H1 (cell line): ENCODE data around the gene KLHL18. TPM values are rescaled to one million over a fixed set of nuclear protein-coding genes. Genes with fewer than 3 reads are reported as not detected.
A peak's percentile ranks its signal among the peaks of the same experiment; 100 is the strongest.

Source experiments
- BCL11A ChIP-seq, 2 experiments: IDR thresholded peaks; one replicate each; pipeline ENCODE4 v1.6.1; 2011; ENCODE audit warnings: low read depth in 2 of 2, low read length in 2 of 2, mild to moderate bottlenecking in 2 of 2
- CBX5 ChIP-seq: fragments of 300-800, 300-1000 bp; sonication (generic); IDR thresholded peaks from 2 replicates; pipeline ENCODE4 v1.7.1; 2016; ENCODE audit warnings: antibody characterized with exemption, low read length, low read depth
- CREB1 ChIP-seq: IDR thresholded peaks from 2 replicates; pipeline ENCODE4 v1.6.1; 2012; ENCODE audit warnings: inconsistent platforms
- EGR1 ChIP-seq: IDR thresholded peaks from 2 replicates; pipeline ENCODE4 v1.6.1; 2011; ENCODE audit warnings: low read depth, low read length, borderline replicate concordance
- FOSL1 ChIP-seq: IDR thresholded peaks from 2 replicates; pipeline ENCODE4 v1.6.1; 2011; ENCODE audit warnings: mild to moderate bottlenecking, low read depth, low read length, moderate library complexity; ENCODE audit not compliant: insufficient read depth
- GABPA ChIP-seq: IDR thresholded peaks from 2 replicates; pipeline ENCODE4 v1.6.1; 2011; ENCODE audit warnings: mild to moderate bottlenecking, low read length, moderate library complexity, borderline replicate concordance; ENCODE audit not compliant: insufficient read depth
- GTF2F1 ChIP-seq: IDR thresholded peaks from 2 replicates; pipeline ENCODE4 v1.6.1; 2012; ENCODE audit warnings: low read depth, low read length, improper control_type of control experiment, borderline replicate concordance
- KDM1A ChIP-seq: fragments of 200-600, 300-600 bp; sonication (generic); IDR thresholded peaks from 2 replicates; pipeline ENCODE4 v1.7.1; 2016; ENCODE audit warnings: mild to moderate bottlenecking, low read length, borderline replicate concordance
- KDM5A ChIP-seq: fragments of 200-600 bp; IDR thresholded peaks from 2 replicates; pipeline ENCODE4 v1.7.1; 2012; ENCODE audit warnings: mild to moderate bottlenecking, low read length, inconsistent platforms, mixed read lengths
- MAFK ChIP-seq: IDR thresholded peaks from 2 replicates; pipeline ENCODE4 v1.6.1; 2012; ENCODE audit warnings: low read depth, mild to moderate bottlenecking, improper control_type of control experiment, low read length
- NRF1 ChIP-seq: IDR thresholded peaks from 2 replicates; pipeline ENCODE4 v1.6.1; 2011; ENCODE audit warnings: mild to moderate bottlenecking, low read depth, low read length, improper control_type of control experiment
- RFX5 ChIP-seq: IDR thresholded peaks from 2 replicates; pipeline ENCODE4 v1.6.1; 2011; ENCODE audit warnings: low read depth, low read length, improper control_type of control experiment, borderline replicate concordance
- RNF2 ChIP-seq: fragments of 200-900, 300-1000 bp; sonication (generic); IDR thresholded peaks from 2 replicates; pipeline ENCODE4 v1.7.1; 2016; ENCODE audit warnings: borderline replicate concordance, low read depth, mild to moderate bottlenecking, antibody characterized with exemption, low read length; ENCODE audit not compliant: poor library complexity, severe bottlenecking; ENCODE audit errors: missing control alignments
- RXRA ChIP-seq: IDR thresholded peaks from 2 replicates; pipeline ENCODE4 v1.6.1; 2011; ENCODE audit warnings: low read depth, mild to moderate bottlenecking, low read length, moderate library complexity; ENCODE audit not compliant: insufficient read depth
- SIX5 ChIP-seq: IDR thresholded peaks from 2 replicates; pipeline ENCODE4 v1.6.1; 2011; ENCODE audit warnings: mild to moderate bottlenecking, low read depth, low read length
- SRF ChIP-seq: IDR thresholded peaks from 2 replicates; pipeline ENCODE4 v1.6.1; 2011; ENCODE audit warnings: mild to moderate bottlenecking, low read depth, low read length, moderate library complexity
- SUZ12 ChIP-seq: fragments of 200-600 bp; sonication (generic); IDR thresholded peaks from 2 replicates; pipeline ENCODE4 v1.6.1; 2012; ENCODE audit warnings: mild to moderate bottlenecking, inconsistent platforms, low read length, moderate library complexity, mixed read lengths
- TEAD4 ChIP-seq: IDR thresholded peaks from 2 replicates; pipeline ENCODE4 v1.6.1; 2012; ENCODE audit warnings: low read depth, low read length, inconsistent platforms, mixed read lengths
- USF2 ChIP-seq: IDR thresholded peaks from 2 replicates; pipeline ENCODE4 v1.6.1; 2011; ENCODE audit warnings: low read length, improper control_type of control experiment
- polyA plus RNA-seq, 7 experiments: library from polyadenylated mRNA; depleted of rRNA in 3 of 7; stranded (reverse) in 5 of 7; unstranded in 2 of 7; fragments of >200 nt in 5 of 7; fragments of 200-250 nt in 2 of 7; gene quantifications; 1 replicate in 5 of 7; 2 replicates in 1 of 7; 4 replicates in 1 of 7; pipeline versions ENCODE4 v1.2.1 to v1.2.3, GENCODE V29; 2011 to 2013; ENCODE audit warnings: missing spikeins in 2 of 7, mixed read lengths in 2 of 7
- total RNA-seq: library from RNA; stranded (reverse); fragmentation: NEBNext Ultra II Directional; extraction: Animal tissue kit (Norgen Biotek cat#: 25700); gene quantifications from 2 replicates; pipeline ENCODE4 v1.2.1, GENCODE V29; 2021

The KLHL18 gene
- total and polyA plus RNA-seq, 2 of the 8 experiments (the other 6 are each of a cell fraction or from before 2014, with no cell fraction given) = 19.9 to 31.7 TPM

GRCh38 chr3:47381317-47382157, 98.8 kb downstream of the KLHL18 start (continued):
- no peak for TF ChIP-seq SRF
- TF ChIP-seq CBX5 = no peak
- TF ChIP-seq GABPA = 0 out of 2 replicates have a peak, but pooled peaks have one; percentile 53
- TF ChIP-seq FOSL1 = no peak
- TF ChIP-seq SUZ12 = no peak
- no peak; the same call in 1 of the 2 replicates for TF ChIP-seq KDM1A
- no peak for TF ChIP-seq USF2
- no peak for TF ChIP-seq RXRA
- TF ChIP-seq KDM5A = no peak
- no peak for TF ChIP-seq MAFK
- no peak for TF ChIP-seq RFX5
- TF ChIP-seq NRF1 = no peak
- no peak for TF ChIP-seq TEAD4
- no peak for TF ChIP-seq EGR1
- no peak for TF ChIP-seq SIX5
- no peak for TF ChIP-seq GTF2F1
- TF ChIP-seq RNF2 = no peak
- TF ChIP-seq CREB1 = no peak
- TF ChIP-seq BCL11A (IDR thresholded peaks at IDR 0.05; ENCODE audit: low read depth in 2 of 2, low read length in 2 of 2) = no peak
